Sigmoid colon (tissue), 7 donors: ENCODE results near the gene SLC7A14. TPM values are rescaled to one million over a fixed set of nuclear protein-coding genes. Genes with fewer than 3 reads are reported as not detected.
"Not testable (repeated sequence)": the region's sequence is repeated elsewhere in the genome, so short reads cannot be mapped to it uniquely, and the experiment has no call there.

Experiments
- DNase-seq: peaks from one replicate; pipeline ENCODE4 v3.0.0-alpha.2; 2019
- H3K27ac ChIP-seq, 4 donors: fragments of 200-600 bp; sonication (generic); one replicate each; pipeline ENCODE4 v1.5.1; 2016 to 2019; ENCODE audit warnings: mild to moderate bottlenecking in 1 of 4
- H3K27me3 ChIP-seq, 3 donors: fragments of 200-600 bp; sonication (generic); one replicate each; pipeline ENCODE4 v1.5.1; 2019; ENCODE audit warnings: mild to moderate bottlenecking in 1 of 3
- H3K36me3 ChIP-seq, 4 donors: fragments of 200-600 bp; sonication (generic); one replicate each; pipeline ENCODE4 v1.5.1; 2016 to 2019
- H3K4me1 ChIP-seq, 4 donors: fragments of 200-600 bp; sonication (generic); one replicate each; pipeline ENCODE4 v1.5.1; 2017 to 2019
- H3K4me3 ChIP-seq, 4 donors: fragments of 200-600 bp; sonication (generic); one replicate each; pipeline ENCODE4 v1.5.1; 2017 to 2019; ENCODE audit warnings: mild to moderate bottlenecking in 2 of 4, moderate library complexity in 1 of 4
- H3K9me3 ChIP-seq, 4 donors: fragments of 200-600 bp in 3 of 4; sonication (generic) in 3 of 4; one replicate each; pipeline versions ENCODE4 v1.5.1 to v1.6.1; 2013 to 2019
- CTCF ChIP-seq, 4 experiments: fragments of 450-650 bp in 3 of 4; fragments of 200-600 bp in 1 of 4; IDR thresholded peaks; one replicate each; pipeline ENCODE4 v1.5.1; 2016 to 2019; ENCODE audit warnings: antibody characterized with exemption in 4 of 4, mild to moderate bottlenecking in 3 of 4, moderate library complexity in 2 of 4
- EP300 ChIP-seq, 4 donors: sonication (generic); formaldehyde crosslinking; IDR thresholded peaks; one replicate each; pipeline ENCODE4 v1.6.1; 2017; ENCODE audit warnings: antibody characterized with exemption in 4 of 4
- POLR2A ChIP-seq, 2 donors: fragments of 450-650 bp; IDR thresholded peaks; one replicate each; pipeline ENCODE4 v1.6.1; 2016; ENCODE audit warnings: antibody characterized with exemption in 2 of 2, mild to moderate bottlenecking in 2 of 2, moderate library complexity in 2 of 2
- POLR2AphosphoS5 ChIP-seq, 4 donors: sonication (generic); formaldehyde crosslinking; IDR thresholded peaks; one replicate each; pipeline ENCODE4 v1.6.1; 2017; ENCODE audit warnings: antibody characterized with exemption in 4 of 4
- WGBS, 2 donors: extraction: QIAGEN DNeasy Blood & Tissue Kit; methylation state at CpG; one replicate each; pipeline ENCODE4 v1.1.7; 2013; 5-methylcytosine and 5-hydroxymethylcytosine counted together
- intact Hi-C: fragments of 100-400 bp; cut with DNase I; formaldehyde crosslinking; loops from one replicate; pipeline ENCODE4 v1.15.1; 2023
- polyA plus RNA-seq, 3 donors: library from polyadenylated mRNA; stranded (reverse); fragments of 200-250 nt; gene quantifications; one replicate each; pipeline ENCODE4 v1.2.3, GENCODE V29; 2013
- total RNA-seq, 4 donors: library from RNA; depleted of rRNA; stranded (reverse); fragments of >200 nt; gene quantifications; one replicate each; pipeline ENCODE4 v1.1.0, GENCODE V29; 2016
- donor health status: healthy with polysubstance abuse.
- donor health status: Bipolar disorder and iron deficiency.
- donor health status: healthy.

The SLC7A14 gene
- total and polyA plus RNA-seq, 7 donors: 0.79 to 3.9 (median 2.8) TPM; not detected in 2

- no peaks in the 10 kb centered on the region for H3K9me3 ChIP-seq
- no peak for DNase-seq
- WGBS, 2 donors: 78 to 80% methylated on average over 3 of the region's 3 CpGs
- no peaks in the 10 kb centered on the region for H3K36me3 ChIP-seq
- intact Hi-C loops: no loop called here
- H3K4me1 ChIP-seq: no peaks in the 10 kb centered on the region
- no peaks in the 10 kb centered on the region for H3K27me3 ChIP-seq
- no peak overlapping the region for H3K27ac ChIP-seq
- H3K4me3 ChIP-seq: no peak overlapping the region
- TF ChIP-seq POLR2AphosphoS5 (IDR thresholded peaks at IDR 0.05) (no peak), POLR2A (IDR thresholded peaks at IDR 0.05) (no peak), EP300 (IDR thresholded peaks at IDR 0.05) (no peak), CTCF (IDR thresholded peaks at IDR 0.05) (no peak)
Measured at GRCh38 chr3:170572665-170573253, 13.1 kb downstream of the SLC7A14 start.

GRCh38 chr3:170567598-170567997 is 18.3 kb downstream of the SLC7A14 start:
- H3K4me1 ChIP-seq, H3K27ac ChIP-seq, intact Hi-C loops, H3K9me3 ChIP-seq, DNase-seq, H3K27me3 ChIP-seq, H3K36me3 ChIP-seq, H3K4me3 ChIP-seq: not testable (repeated sequence)
- WGBS, 2 donors: 54 to 58% methylated on average over 1 of the region's 1 CpG

- H3K27me3 ChIP-seq: no peaks in the 10 kb centered on the region
- H3K27ac ChIP-seq: no peak overlapping the region
- H3K4me3 ChIP-seq: no peak overlapping the region
- DNase-seq: no peak
- intact Hi-C loops: no loop called here
- H3K36me3 ChIP-seq: no peaks in the 10 kb centered on the region
- no peaks in the 10 kb centered on the region for H3K9me3 ChIP-seq
- TF ChIP-seq EP300 (IDR thresholded peaks at IDR 0.05) (no peak), POLR2A (IDR thresholded peaks at IDR 0.05) (no peak), POLR2AphosphoS5 (IDR thresholded peaks at IDR 0.05) (no peak), CTCF (IDR thresholded peaks at IDR 0.05) (no peak)
- no peaks in the 10 kb centered on the region for H3K4me1 ChIP-seq
- WGBS, 2 donors: 94 to 96% methylated on average over 2 of the region's 2 CpGs
Measured at GRCh38 chr3:170566413-170566812, 19.5 kb downstream of the SLC7A14 start.

GRCh38 chr3:170565495-170565894 is 20.4 kb downstream of the SLC7A14 start:
- H3K27ac ChIP-seq: no peak overlapping the region
- no peaks in the 10 kb centered on the region for H3K4me1 ChIP-seq
- TF ChIP-seq POLR2AphosphoS5 (IDR thresholded peaks at IDR 0.05) (no peak), EP300 (IDR thresholded peaks at IDR 0.05) (no peak), CTCF (IDR thresholded peaks at IDR 0.05) (no peak), POLR2A (IDR thresholded peaks at IDR 0.05) (no peak)
- no peaks in the 10 kb centered on the region for H3K36me3 ChIP-seq
- H3K27me3 ChIP-seq: no peaks in the 10 kb centered on the region
- DNase-seq: no peak
- H3K4me3 ChIP-seq: no peak overlapping the region
- intact Hi-C loops: no loop called here
- 92 to 93% methylated on average over 2 of the region's 2 CpGs for WGBS, 2 donors
- no peaks in the 10 kb centered on the region for H3K9me3 ChIP-seq

GRCh38 chr3:170564664-170565063 is 21.2 kb downstream of the SLC7A14 start:
- H3K4me3 ChIP-seq: no peak overlapping the region
- no peaks in the 10 kb centered on the region for H3K9me3 ChIP-seq
- no peaks in the 10 kb centered on the region for H3K36me3 ChIP-seq
- H3K4me1 ChIP-seq: no peaks in the 10 kb centered on the region
- no peak overlapping the region for H3K27ac ChIP-seq
- H3K27me3 ChIP-seq: no peaks in the 10 kb centered on the region
- DNase-seq: no peak
- 80 to 83% methylated on average over 2 of the region's 2 CpGs for WGBS, 2 donors
- intact Hi-C loops: no loop called here
- TF ChIP-seq POLR2A (IDR thresholded peaks at IDR 0.05) (no peak), POLR2AphosphoS5 (IDR thresholded peaks at IDR 0.05) (no peak), EP300 (IDR thresholded peaks at IDR 0.05) (no peak), CTCF (IDR thresholded peaks at IDR 0.05) (no peak)
